SJSA1 (cell line): ENCODE results near the gene LVRN. TPM values are rescaled to one million over a fixed set of nuclear protein-coding genes. Genes with fewer than 3 reads are reported as not detected.

Experiments used
- DNase-seq, 2 experiments: peaks; one replicate each; pipeline ENCODE4 v3.0.0-alpha.2; 2015 to 2020; ENCODE audit warnings: low spot score in 2 of 2, low read depth in 1 of 2
- H3K27ac ChIP-seq: fragments of 250-450 bp; sonication (Bioruptor Pico); 2 replicates; pipeline ENCODE4 v1.5.1; 2020; ENCODE audit warnings: mild to moderate bottlenecking, moderate library complexity
- H3K27me3 ChIP-seq: fragments of 250-450 bp; sonication (Bioruptor Pico); replicated peaks from 2 replicates; pipeline ENCODE4 v1.5.1; 2020; ENCODE audit warnings: mild to moderate bottlenecking, moderate library complexity
- H3K36me3 ChIP-seq: fragments of 250-450 bp; sonication (Bioruptor Pico); 2 replicates; pipeline ENCODE4 v1.5.1; 2020; ENCODE audit warnings: mild to moderate bottlenecking
- H3K4me1 ChIP-seq: fragments of 250-450 bp; sonication (Bioruptor Pico); replicated peaks from 2 replicates; pipeline ENCODE4 v1.6.1; 2021; ENCODE audit warnings: mild to moderate bottlenecking
- H3K4me3 ChIP-seq: fragments of 250-450 bp; sonication (Bioruptor Pico); 2 replicates; pipeline ENCODE4 v1.5.1; 2020; ENCODE audit warnings: mild to moderate bottlenecking
- H3K9me3 ChIP-seq: fragments of 250-450 bp; sonication (Bioruptor Pico); replicated peaks from 2 replicates; pipeline ENCODE4 v1.5.1; 2020; ENCODE audit warnings: mild to moderate bottlenecking
- total RNA-seq: library from RNA; depleted of rRNA; stranded (reverse); fragments of >200 nt; shearing (Covaris generic); gene quantifications from 2 replicates; pipeline ENCODE4 v1.2.3, GENCODE V29; 2014

The LVRN gene
- total RNA-seq, 1 experiment from 2014 or later, result 0.74 TPM

DNA sequence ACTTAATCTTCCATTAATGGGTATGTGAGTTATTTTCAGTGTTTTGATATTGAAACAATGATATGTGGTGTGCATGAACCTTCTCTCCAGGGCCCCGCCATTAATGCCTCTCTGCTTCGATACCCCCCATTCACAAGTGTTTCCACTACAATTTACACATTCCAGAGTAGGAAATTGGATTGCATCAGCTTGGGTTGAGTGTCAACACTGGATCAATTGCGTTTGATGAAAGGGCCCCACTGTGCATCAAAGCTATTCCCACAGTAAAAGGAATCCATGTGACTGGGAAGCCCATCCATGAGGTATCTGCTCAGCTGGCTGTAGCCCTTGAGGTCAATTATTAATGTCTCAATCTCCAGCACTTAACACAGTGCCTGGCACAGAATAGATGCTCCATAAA is 17.8 kb upstream of the LVRN start:
- Histone ChIP-seq H3K27me3 (no peaks in the 10 kb centered on the region), H3K27ac (no peak overlapping the region), H3K4me1 (peaks cover 38% of the 10 kb centered on the region), H3K9me3 (no peaks in the 10 kb centered on the region), H3K36me3 (no peaks in the 10 kb centered on the region), H3K4me3 (no peak overlapping the region)
- DNase-seq, result no peak

DNA sequence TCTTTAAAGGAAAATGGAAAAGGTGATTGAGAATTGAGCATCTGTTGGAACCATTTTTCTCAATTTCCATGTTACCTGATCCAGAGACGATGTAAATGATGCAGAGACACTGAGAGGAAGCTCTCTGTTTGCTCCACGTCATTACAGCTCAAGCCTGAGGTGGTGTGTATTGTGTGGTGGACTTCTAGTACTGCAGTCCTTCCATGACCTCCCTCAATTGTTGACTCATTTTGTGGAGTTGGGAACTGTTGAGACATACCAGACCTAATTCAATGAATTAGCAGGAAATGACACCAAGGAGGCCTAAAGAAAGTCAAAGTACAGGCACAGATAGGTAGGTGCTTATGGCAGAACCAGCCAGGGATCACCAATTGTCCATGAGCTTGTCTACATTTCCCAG is 15.6 kb upstream of the LVRN start:
- Histone ChIP-seq H3K27ac (peak overlapping the region; percentile 15; the same call in 1 of the 2 replicates), H3K4me1 (peaks cover 18% of the 10 kb centered on the region), H3K36me3 (no peaks in the 10 kb centered on the region), H3K9me3 (no peaks in the 10 kb centered on the region), H3K27me3 (no peaks in the 10 kb centered on the region), H3K4me3 (no peak overlapping the region)
- DNase-seq, result no peak

DNA sequence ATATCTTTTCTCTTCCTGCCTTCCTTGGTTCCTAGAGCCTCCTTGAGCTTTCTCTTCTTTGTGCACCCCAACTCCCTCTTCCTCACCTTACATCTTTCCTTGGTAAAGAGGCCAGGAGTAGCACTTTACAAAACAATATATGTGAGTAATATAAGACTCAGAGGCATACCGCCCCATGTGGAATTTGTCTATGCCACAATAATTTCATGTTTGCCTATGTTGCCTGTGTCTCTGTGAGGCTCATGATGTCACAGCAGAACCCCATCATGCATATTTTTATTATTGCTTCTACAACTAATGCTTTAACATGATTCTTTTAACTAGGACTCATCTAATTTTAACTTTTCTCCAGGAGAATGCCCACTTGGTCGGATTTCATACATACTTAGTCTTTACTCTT is 15.0 kb upstream of the LVRN start:
- H3K27ac ChIP-seq, result peak overlapping the region; percentile 15; the same call in 1 of the 2 replicates
- DNase-seq, result peak in 1 of 2 experiments; percentile 28
- no peaks in the 10 kb centered on the region for H3K36me3 ChIP-seq
- H3K4me1 ChIP-seq, result peaks cover 18% of the 10 kb centered on the region
- H3K4me3 ChIP-seq, result no peak overlapping the region
- no peaks in the 10 kb centered on the region for H3K27me3 ChIP-seq
- no peaks in the 10 kb centered on the region for H3K9me3 ChIP-seq

DNA sequence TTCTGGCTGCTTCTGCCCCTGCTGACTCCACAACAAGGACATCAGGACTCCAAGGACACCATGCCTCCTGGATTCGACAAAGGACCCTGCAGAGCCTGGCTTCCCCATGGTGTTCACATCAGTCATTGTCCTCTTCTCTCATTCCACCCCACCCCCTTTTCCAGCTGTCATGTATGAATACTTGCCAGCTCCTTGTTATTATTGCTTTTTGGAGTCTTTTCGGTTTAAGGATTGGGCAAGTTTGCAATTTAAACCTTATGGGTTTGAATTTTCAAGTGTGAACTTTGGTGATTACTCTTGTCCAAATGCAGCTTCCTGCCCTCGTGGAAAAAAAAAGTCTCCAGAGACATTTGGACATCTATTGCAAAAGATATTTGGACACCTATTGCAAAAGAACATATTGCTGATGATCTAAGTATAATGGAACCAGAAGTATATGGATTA is 14.2 kb upstream of the LVRN start:
- DNase-seq, result no peak
- Histone ChIP-seq H3K27ac (no peak overlapping the region), H3K9me3 (no peaks in the 10 kb centered on the region), H3K36me3 (no peaks in the 10 kb centered on the region), H3K27me3 (no peaks in the 10 kb centered on the region), H3K4me3 (no peak overlapping the region), H3K4me1 (peaks cover 18% of the 10 kb centered on the region)

DNA sequence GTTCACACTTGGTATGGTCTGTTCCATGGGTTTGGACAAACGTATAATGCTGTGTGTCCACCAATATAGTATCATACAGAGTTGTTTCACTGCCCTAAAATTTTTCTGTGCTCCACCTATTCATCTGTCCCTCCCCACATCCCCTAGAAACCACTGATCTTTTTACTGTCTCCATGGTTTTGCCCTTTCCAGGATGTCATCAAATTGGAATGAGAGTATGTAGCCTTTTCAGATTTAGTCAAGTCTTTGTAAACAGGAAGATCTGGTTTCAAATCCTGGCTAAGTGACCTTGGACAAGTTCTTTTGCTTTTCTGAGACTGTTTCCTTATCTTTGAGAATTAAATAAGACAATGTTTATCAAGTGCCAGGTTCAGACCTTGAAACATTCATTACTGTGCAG is 13.2 kb upstream of the LVRN start:
- peak in 1 of 2 experiments; percentile 24 for DNase-seq
- H3K36me3 ChIP-seq, result no peaks in the 10 kb centered on the region
- peaks cover 18% of the 10 kb centered on the region for H3K4me1 ChIP-seq
- H3K9me3 ChIP-seq, result no peaks in the 10 kb centered on the region
- no peaks in the 10 kb centered on the region for H3K27me3 ChIP-seq
- H3K27ac ChIP-seq, result no peak overlapping the region
- H3K4me3 ChIP-seq, result no peak overlapping the region

DNA sequence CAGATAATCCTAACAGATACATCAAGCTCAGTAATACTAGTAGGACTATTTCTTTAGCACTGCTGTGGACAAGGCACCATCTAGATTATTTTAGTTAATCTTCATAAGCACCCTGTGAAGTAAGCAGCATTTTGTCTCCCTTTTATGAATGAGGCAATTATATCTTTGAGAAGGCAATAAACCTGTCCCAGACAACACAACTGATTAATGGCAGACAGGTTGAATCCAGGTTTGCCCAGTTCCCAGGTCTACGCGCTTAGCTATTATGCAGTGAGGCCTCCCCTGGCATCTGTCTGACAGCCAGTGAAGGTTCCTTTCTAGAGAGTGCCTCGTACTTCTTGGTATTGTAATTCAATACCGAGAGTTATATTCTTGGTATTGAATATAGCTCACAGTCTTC is 9.7 kb upstream of the LVRN start:
- no peak overlapping the region for H3K4me3 ChIP-seq
- peaks cover 8% of the 10 kb centered on the region for H3K4me1 ChIP-seq
- H3K36me3 ChIP-seq, result no peaks in the 10 kb centered on the region
- H3K27me3 ChIP-seq, result no peaks in the 10 kb centered on the region; the same call in 1 of the 2 replicates
- H3K9me3 ChIP-seq, result no peaks in the 10 kb centered on the region
- no peak for DNase-seq
- no peak overlapping the region for H3K27ac ChIP-seq

DNA sequence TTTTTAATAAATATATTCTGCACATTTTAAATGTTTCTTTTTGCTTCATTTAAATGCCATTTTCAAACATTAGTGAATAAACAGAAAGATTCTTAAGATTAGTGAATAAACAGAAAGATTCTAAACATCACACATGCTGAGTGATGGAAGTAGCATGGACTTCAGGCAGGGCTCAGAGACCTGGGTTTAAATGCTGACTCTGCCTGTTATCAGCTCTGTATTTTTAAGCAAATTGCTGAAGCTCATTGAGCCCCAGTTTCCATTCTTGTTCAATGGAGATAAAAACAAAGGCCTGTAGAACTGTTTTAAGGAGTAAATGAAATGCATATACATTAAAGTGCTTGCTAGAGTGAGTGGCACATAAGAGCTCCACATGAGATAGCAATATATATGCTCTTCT is 8.1 kb upstream of the LVRN start:
- Histone ChIP-seq H3K27me3 (no peaks in the 10 kb centered on the region; the same call in 1 of the 2 replicates), H3K27ac (no peak overlapping the region), H3K36me3 (no peaks in the 10 kb centered on the region), H3K4me3 (no peak overlapping the region), H3K9me3 (no peaks in the 10 kb centered on the region), H3K4me1 (peaks cover 4% of the 10 kb centered on the region)
- no peak for DNase-seq

DNA sequence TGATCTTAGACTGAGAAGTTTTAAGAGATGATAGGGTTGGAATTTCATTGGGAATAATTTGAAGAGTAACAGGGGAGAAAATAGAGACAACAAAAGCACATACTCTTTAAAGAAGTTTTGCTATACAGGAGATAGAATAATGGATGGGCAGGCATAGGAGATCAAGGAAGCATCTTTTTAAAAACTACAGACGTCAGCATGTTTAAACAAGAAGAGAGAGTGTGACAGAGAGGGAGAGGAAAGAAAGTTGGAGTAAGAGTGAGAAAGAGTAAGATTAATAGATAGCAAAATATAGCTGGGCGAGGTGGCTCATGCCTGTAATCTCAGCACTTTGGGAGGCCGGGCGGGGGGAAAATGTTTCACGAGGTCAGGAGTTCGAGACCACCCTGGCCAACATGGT is 5.3 kb upstream of the LVRN start:
- Histone ChIP-seq H3K4me1 (no peaks in the 10 kb centered on the region), H3K4me3 (no peak overlapping the region), H3K27ac (no peak overlapping the region), H3K27me3 (no peaks in the 10 kb centered on the region; the same call in 1 of the 2 replicates), H3K9me3 (no peaks in the 10 kb centered on the region), H3K36me3 (no peaks in the 10 kb centered on the region)
- DNase-seq, result no peak

DNA sequence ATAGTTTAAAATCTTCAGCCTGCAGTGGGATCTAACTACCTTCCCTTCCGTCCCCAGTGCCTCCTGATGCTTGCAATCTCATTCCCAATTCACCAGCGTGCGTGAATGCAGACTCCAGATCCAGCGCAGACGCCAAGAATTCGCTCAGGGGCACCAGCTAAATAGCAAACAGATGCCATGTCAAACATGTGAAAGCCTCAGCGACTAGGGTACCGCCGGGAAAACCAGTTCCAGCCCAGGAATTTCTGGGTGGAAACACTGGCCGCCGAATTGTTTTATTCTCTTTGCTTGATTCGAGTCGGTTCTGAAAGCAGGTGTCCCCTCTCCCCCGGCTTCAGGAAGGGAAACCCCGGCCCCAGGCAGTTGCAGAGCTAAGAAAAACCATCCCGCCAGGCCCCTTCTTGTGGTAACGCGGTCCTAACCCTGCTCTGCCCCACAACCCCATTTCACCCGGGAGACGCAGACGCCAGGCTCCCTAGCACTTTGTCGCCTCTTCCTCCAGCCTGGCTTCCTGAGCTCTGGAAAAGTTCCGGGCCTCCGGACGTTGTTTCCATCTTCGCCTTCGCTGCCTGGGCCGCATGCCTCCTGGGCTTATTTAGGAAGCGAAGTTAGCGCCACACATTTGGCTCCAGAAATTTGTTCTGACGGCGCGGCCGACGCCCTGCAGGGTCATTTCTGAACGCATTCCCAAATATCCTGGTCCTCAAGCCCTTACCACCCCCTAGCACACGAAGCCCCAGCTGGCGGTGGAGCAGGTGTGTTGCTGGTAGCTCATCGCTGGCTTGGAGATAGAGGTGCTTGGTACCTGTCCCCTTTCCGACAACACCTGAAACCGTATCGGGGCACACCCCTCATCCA is 665 bp upstream of the LVRN start:
- DNase-seq, result no peak
- H3K27me3 ChIP-seq, result no peaks in the 10 kb centered on the region
- H3K4me3 ChIP-seq, result no peak overlapping the region
- H3K9me3 ChIP-seq, result no peaks in the 10 kb centered on the region
- no peaks in the 10 kb centered on the region for H3K4me1 ChIP-seq
- no peaks in the 10 kb centered on the region for H3K36me3 ChIP-seq
- no peak overlapping the region for H3K27ac ChIP-seq

DNA sequence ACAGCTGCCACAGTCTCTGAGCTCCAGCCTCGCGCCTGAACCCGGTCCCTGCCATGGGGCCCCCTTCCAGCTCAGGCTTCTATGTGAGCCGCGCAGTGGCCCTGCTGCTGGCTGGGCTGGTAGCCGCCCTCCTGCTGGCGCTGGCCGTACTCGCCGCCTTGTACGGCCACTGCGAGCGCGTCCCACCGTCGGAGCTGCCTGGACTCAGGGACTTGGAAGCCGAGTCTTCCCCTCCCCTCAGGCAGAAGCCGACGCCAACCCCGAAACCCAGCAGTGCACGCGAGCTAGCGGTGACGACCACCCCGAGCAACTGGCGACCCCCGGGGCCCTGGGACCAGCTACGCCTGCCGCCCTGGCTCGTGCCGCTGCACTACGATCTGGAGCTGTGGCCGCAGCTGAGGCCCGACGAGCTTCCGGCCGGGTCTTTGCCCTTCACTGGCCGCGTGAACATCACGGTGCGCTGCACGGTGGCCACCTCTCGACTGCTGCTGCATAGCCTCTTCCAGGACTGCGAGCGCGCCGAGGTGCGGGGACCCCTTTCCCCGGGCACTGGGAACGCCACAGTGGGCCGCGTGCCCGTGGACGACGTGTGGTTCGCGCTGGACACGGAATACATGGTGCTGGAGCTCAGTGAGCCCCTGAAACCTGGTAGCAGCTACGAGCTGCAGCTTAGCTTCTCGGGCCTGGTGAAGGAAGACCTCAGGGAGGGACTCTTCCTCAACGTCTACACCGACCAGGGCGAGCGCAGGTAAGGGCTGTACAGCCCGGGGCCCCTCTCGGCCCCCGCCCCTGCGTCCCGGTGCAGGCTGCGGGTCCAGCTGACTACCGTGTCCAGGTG is 509 bp downstream of the LVRN start:
- Histone ChIP-seq H3K4me3 (no peak overlapping the region), H3K27ac (no peak overlapping the region), H3K4me1 (no peaks in the 10 kb centered on the region), H3K9me3 (no peaks in the 10 kb centered on the region), H3K36me3 (no peaks in the 10 kb centered on the region), H3K27me3 (no peaks in the 10 kb centered on the region)
- no peak for DNase-seq

DNA sequence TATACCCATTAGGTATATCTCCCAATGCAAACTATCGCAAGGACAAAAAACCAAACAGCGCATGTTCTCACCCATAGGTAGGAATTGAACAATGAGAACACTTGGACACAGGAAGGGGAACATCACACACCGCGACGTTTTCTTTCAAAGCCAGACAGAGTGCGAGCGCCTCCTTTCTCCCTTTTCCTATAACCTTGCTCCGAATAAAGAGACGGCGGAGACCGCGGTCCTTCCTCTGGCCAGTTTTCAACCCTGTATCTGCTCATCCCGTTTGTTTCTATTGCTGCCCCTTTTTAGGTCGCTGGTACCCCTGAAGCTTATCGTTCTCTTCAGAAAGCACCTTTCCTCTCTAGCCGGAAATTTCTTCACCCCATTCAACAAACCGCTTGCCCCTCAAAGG is 1.3 kb downstream of the LVRN start:
- Histone ChIP-seq H3K9me3 (no peaks in the 10 kb centered on the region), H3K36me3 (no peaks in the 10 kb centered on the region), H3K4me1 (no peaks in the 10 kb centered on the region), H3K4me3 (no peak overlapping the region), H3K27me3 (no peaks in the 10 kb centered on the region), H3K27ac (no peak overlapping the region)
- DNase-seq, result no peak

DNA sequence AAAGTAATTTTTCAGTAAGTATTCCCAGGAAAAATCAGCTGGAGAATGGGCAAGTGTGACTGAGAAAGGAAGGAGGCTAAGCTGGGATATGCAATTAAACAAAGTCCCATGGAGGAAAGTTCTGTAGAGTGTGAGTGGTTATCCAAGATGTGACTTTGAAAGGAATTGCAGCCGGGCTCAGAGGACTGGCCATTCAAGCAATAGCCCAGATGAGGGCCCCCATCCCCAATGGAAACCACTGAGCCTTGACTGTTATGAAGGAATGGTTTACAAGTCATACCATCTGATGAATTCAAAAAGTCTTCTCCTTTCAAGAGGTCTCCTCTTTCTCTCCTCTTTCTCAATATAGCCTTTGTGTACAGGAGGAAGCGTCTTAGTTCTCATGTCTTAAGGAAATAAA is 6.5 kb downstream of the LVRN start:
- Histone ChIP-seq H3K9me3 (no peaks in the 10 kb centered on the region), H3K36me3 (no peaks in the 10 kb centered on the region), H3K27me3 (no peaks in the 10 kb centered on the region), H3K27ac (no peak overlapping the region), H3K4me1 (no peaks in the 10 kb centered on the region), H3K4me3 (no peak overlapping the region)
- no peak for DNase-seq

DNA sequence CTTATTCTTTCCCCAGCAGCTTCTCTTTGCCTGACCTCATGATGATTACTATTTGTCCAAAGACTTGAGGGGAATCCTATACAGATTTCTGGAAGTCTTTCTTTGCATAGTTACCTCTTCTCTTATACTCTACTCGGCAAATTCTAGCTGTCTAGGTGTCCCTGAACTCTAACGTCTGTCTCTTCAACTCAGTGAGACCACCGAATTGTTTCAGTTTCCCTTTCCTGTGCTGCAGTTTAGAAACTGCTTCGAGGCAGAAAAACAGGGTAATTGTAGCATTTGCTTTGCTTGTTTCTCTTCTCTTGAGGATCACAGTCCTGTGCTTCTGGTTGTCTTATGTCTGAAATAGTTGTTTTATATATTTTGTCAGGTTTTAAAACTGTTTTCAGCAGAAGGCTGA is 14.8 kb downstream of the LVRN start:
- peaks cover 35% of the 10 kb centered on the region for H3K4me1 ChIP-seq
- no peak overlapping the region for H3K4me3 ChIP-seq
- DNase-seq, result peak in 1 of 2 experiments; percentile 22
- H3K9me3 ChIP-seq, result no peaks in the 10 kb centered on the region
- peak overlapping the region; percentile 75 for H3K27ac ChIP-seq
- H3K36me3 ChIP-seq, result no peaks in the 10 kb centered on the region
- no peaks in the 10 kb centered on the region for H3K27me3 ChIP-seq

DNA sequence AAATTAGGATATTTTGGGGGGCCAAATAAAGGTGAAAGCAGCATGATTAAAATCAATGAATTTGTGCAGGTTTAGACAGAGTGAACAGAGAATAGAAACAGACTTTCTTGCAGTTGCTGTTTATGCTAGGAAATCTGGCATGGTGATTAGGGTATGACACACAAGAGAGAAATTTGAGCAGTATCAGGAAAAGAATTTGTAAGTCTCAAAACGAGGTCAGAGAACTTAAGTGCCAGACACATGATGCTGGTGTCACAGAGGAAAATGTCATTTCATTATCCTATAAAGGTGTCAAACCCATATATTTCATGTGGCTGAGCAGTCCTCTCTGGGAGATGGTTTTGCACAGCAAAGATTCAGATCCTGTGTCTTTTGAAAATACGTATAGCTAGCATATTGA is 15.7 kb downstream of the LVRN start:
- Histone ChIP-seq H3K9me3 (no peaks in the 10 kb centered on the region), H3K27ac (peak overlapping the region; percentile 75), H3K36me3 (no peaks in the 10 kb centered on the region), H3K27me3 (no peaks in the 10 kb centered on the region), H3K4me3 (no peak overlapping the region), H3K4me1 (peaks cover 35% of the 10 kb centered on the region)
- DNase-seq, result peak in 1 of 2 experiments; percentile 75
